GM12878 (cell line): Measurements from ENCODE around the gene CHMP4B. TPM values are rescaled to one million over a fixed set of nuclear protein-coding genes. Genes with fewer than 3 reads are reported as not detected.

Experiments used
- ATAC-seq: fragments of 200-7000 bp; cut with Tn5 transposase; 3 replicates; pipeline ENCODE4 v1.9.1; 2020; ENCODE audit warnings: mild to moderate bottlenecking, moderate library complexity
- BruUV-seq: library from RNA; stranded (reverse); fragments of 400-500 nt; replicated peaks from 2 replicates; lab custom pipeline; 2021; lab: Mats Ljungman, UMichigan
- CTCF ChIA-PET: fragments of 300-600 bp; sonication (Branson Sonifier 250); formaldehyde crosslinking; extraction: SDS; loops from one replicate; lab custom pipeline; 2021; ENCODE audit warnings: inconsistent platforms; lab: Yijun Ruan, JAX
- POLR2A ChIA-PET: fragments of 350-600 bp; formaldehyde crosslinking; extraction: SDS; loops from one replicate; lab custom pipeline; 2021; ENCODE audit warnings: inconsistent platforms; lab: Charles Lee
- RAD21 ChIA-PET: fragments of 300-600 bp; sonication (Branson Sonifier 250); formaldehyde crosslinking; loops from one replicate; lab custom pipeline; 2023; ENCODE audit warnings: antibody characterized with exemption; ENCODE audit not compliant: unreplicated experiment; lab: Charles Lee
- SMC1A ChIA-PET: fragments of 300-600 bp; sonication (Branson Sonifier 250); formaldehyde crosslinking; loops from one replicate; lab custom pipeline; 2023; ENCODE audit not compliant: unreplicated experiment, uncharacterized antibody; lab: Charles Lee
- DNase-seq: peaks from one replicate; pipeline ENCODE4 v3.0.0-alpha.2; 2011; ENCODE audit warnings: low read depth, low spot score
- FAIRE-seq: peaks from 3 replicates; lab custom pipeline; 2011; peaks lifted over from hg19 to GRCh38; lab: Jason Lieb, UNC
- H2AFZ ChIP-seq: 2 replicates; pipeline ENCODE4 v1.6.0; 2011; ENCODE audit warnings: low read depth, low read length, control low read depth; ENCODE audit not compliant: control insufficient read depth
- H3K27ac ChIP-seq: 2 replicates; pipeline ENCODE4 v1.5.1; 2011; ENCODE audit warnings: control low read depth; ENCODE audit not compliant: control insufficient read depth, insufficient read depth
- H3K27me3 ChIP-seq, 2 experiments: replicated peaks in 1 of 2; 2 replicates each; pipeline versions ENCODE4 v1.6.0 to v1.6.1; 2011; ENCODE audit warnings: low read length in 1 of 2; ENCODE audit not compliant: control insufficient read depth in 2 of 2, insufficient read depth in 2 of 2
- H3K36me3 ChIP-seq, 2 experiments: 2 replicates each; pipeline ENCODE4 v1.5.1; 2011; ENCODE audit warnings: low read length in 1 of 2; ENCODE audit not compliant: control insufficient read depth in 2 of 2, insufficient read depth in 2 of 2
- H3K4me1 ChIP-seq: 2 replicates; pipeline ENCODE4 v1.6.1; 2011; ENCODE audit warnings: mild to moderate bottlenecking, low read length, moderate library complexity, mixed read lengths; ENCODE audit not compliant: control insufficient read depth, insufficient read depth
- H3K4me2 ChIP-seq: 2 replicates; pipeline ENCODE4 v1.6.0; 2011; ENCODE audit warnings: control low read depth; ENCODE audit not compliant: control insufficient read depth, insufficient read depth
- H3K4me3 ChIP-seq: fragments of 200-600 bp; sonication (generic); 2 replicates; pipeline ENCODE4 v1.5.1; 2016
- H3K79me2 ChIP-seq: 2 replicates; pipeline ENCODE4 v1.6.0; 2011; ENCODE audit warnings: low read length; ENCODE audit not compliant: control insufficient read depth, insufficient read depth
- H3K9ac ChIP-seq: 2 replicates; pipeline ENCODE4 v1.8.0; 2011; ENCODE audit warnings: low read length, control low read depth, mixed read lengths; ENCODE audit not compliant: control insufficient read depth, insufficient read depth
- H3K9me3 ChIP-seq: replicated peaks from 3 replicates; pipeline ENCODE4 v1.5.1; 2011; ENCODE audit warnings: mild to moderate bottlenecking, low read length; ENCODE audit not compliant: control insufficient read depth, insufficient read depth
- H4K20me1 ChIP-seq: 2 replicates; pipeline ENCODE4 v1.6.0; 2011; ENCODE audit not compliant: control insufficient read depth, insufficient read depth
- EED ChIP-seq: sonication (generic); IDR thresholded peaks from 2 replicates; pipeline ENCODE4 v1.6.1; 2016; ENCODE audit warnings: antibody characterized with exemption, low read depth
- NR2F1 ChIP-seq: fragments of 450-650 bp; conservative IDR thresholded peaks from 2 replicates; pipeline ENCODE4 v1.6.1; 2017; ENCODE audit warnings: mild to moderate bottlenecking
- PML ChIP-seq: IDR thresholded peaks from 2 replicates; pipeline ENCODE4 v1.6.1; 2012; ENCODE audit warnings: low read length, inconsistent platforms
- ZZZ3 ChIP-seq: IDR thresholded peaks from 2 replicates; pipeline ENCODE4 v1.6.1; 2011; ENCODE audit warnings: low read depth; ENCODE audit not compliant: control insufficient read depth, insufficient read length
- whole genome bisulfite sequencing: methylation state at CpG from one replicate; pipeline ENCODE4 v1.1.6; 2016; ENCODE audit warnings: low lambda C conversion rate; ENCODE audit not compliant: insufficient replicate concordance, insufficient coverage; ENCODE audit errors: missing lambda C conversion rate; 5-methylcytosine and 5-hydroxymethylcytosine counted together
- in situ Hi-C: fragments of 300-500 bp; cut with MboI; formaldehyde crosslinking; loops from 9 replicates; pipeline ENCODE4 v1.14.3; 2018; ENCODE audit warnings: mixed read lengths
- intact Hi-C: fragments of 100-400 bp; cut with micrococcal nuclease; formaldehyde crosslinking; loops from one replicate; pipeline ENCODE4 v1.14.2; 2022; ENCODE audit not compliant: unreplicated experiment
- polyA plus RNA-seq, 11 experiments: library from polyadenylated mRNA; depleted of rRNA in 4 of 11; unstranded in 6 of 11; stranded (reverse) in 5 of 11; fragments of >200 nt; fragmentation: Nextera tagmentation in 4 of 11; fragmentation: Illumina TruSeq in 1 of 11; extraction: Ambion mirVana in 4 of 11; extraction: Trizol in 1 of 11; gene quantifications; 1 replicate in 1 of 11; 2 replicates in 10 of 11; pipeline versions ENCODE4 v1.2.1 to v1.2.3, GENCODE V29; 2011 to 2016; ENCODE audit warnings: inconsistent platforms in 2 of 11, missing spikeins in 2 of 11, low read depth in 1 of 11
- total RNA-seq, 4 experiments: library from RNA; depleted of rRNA in 3 of 4; stranded (reverse); fragments of >200 nt in 3 of 4; fragmentation: Illumina TruSeq in 1 of 4; extraction: Trizol in 1 of 4; gene quantifications; 2 replicates each; pipeline versions ENCODE4 v1.2.1 to v1.2.3, GENCODE V29; 2013 to 2021
- TF ChIP-seq, protein P1 (sequence below): fragments of 450-650 bp; formaldehyde crosslinking; IDR thresholded peaks from 2 replicates; pipeline ENCODE4 v1.5.0; 2022; ENCODE audit warnings: mild to moderate bottlenecking, missing genetic modification characterization

The CHMP4B gene
- total and polyA plus RNA-seq, 10 of the 15 experiments (the other 5 are each of a cell fraction or from before 2014, with no cell fraction given), result 4.2 to 118 (median 49.6) TPM

- Histone ChIP-seq H3K9me3 (no peaks in the 10 kb centered on the region), H3K36me3 (peaks cover 0 to 4% of the 10 kb centered on the region in 2 experiments; a peak in 3 of 4 replicates)
- TF ChIP-seq, protein P1, sequence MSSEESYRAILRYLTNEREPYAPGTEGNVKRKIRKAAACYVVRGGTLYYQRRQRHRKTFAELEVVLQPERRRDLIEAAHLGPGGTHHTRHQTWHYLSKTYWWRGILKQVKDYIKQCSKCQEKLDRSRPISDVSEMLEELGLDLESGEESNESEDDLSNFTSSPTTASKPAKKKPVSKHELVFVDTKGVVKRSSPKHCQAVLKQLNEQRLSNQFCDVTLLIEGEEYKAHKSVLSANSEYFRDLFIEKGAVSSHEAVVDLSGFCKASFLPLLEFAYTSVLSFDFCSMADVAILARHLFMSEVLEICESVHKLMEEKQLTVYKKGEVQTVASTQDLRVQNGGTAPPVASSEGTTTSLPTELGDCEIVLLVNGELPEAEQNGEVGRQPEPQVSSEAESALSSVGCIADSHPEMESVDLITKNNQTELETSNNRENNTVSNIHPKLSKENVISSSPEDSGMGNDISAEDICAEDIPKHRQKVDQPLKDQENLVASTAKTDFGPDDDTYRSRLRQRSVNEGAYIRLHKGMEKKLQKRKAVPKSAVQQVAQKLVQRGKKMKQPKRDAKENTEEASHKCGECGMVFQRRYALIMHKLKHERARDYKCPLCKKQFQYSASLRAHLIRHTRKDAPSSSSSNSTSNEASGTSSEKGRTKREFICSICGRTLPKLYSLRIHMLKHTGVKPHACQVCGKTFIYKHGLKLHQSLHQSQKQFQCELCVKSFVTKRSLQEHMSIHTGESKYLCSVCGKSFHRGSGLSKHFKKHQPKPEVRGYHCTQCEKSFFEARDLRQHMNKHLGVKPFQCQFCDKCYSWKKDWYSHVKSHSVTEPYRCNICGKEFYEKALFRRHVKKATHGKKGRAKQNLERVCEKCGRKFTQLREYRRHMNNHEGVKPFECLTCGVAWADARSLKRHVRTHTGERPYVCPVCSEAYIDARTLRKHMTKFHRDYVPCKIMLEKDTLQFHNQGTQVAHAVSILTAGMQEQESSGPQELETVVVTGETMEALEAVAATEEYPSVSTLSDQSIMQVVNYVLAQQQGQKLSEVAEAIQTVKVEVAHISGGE, result no peak
- TF ChIP-seq ZZZ3 (no peak), EED (no peak), NR2F1 (peak; percentile 18; the same call in 1 of the 2 replicates), PML (no peak)
- TF ChIP-seq, all 136 proteins: peak for 1
- ChIA-PET CTCF (interaction anchor here (0.9 kb wide), 1 partner anchor 10 kb away, joined by 3 read pairs; no protein-coding TSS in a partner anchor), SMC1A (interaction anchor here (1.6 kb wide), 1 partner anchor 23 kb away, joined by 3 read pairs; no protein-coding TSS in a partner anchor), POLR2A (no interaction called here), RAD21 (interaction anchor here (1.4 kb wide), 1 partner anchor 10 kb away, joined by 3 read pairs; no protein-coding TSS in a partner anchor)
- H4K20me1 ChIP-seq, result no peaks in the 10 kb centered on the region
- ATAC-seq (peak; percentile 41), DNase-seq (no peak), FAIRE-seq (no peak)
- no peak overlapping the region for H2AFZ ChIP-seq
- no peak overlapping the region for H3K4me2 ChIP-seq
- intact Hi-C loops (no loop called here), in situ Hi-C loops (no loop called here)
- H3K9ac ChIP-seq, result no peak overlapping the region
- 55% methylated on average over 3 of the region's 4 CpGs for WGBS
- no peak overlapping the region for H3K27ac ChIP-seq
- no peaks in the 10 kb centered on the region for H3K27me3 ChIP-seq
- H3K4me1 ChIP-seq, result peaks cover 10% of the 10 kb centered on the region
- no peaks in the 10 kb centered on the region for H3K79me2 ChIP-seq
- H3K4me3 ChIP-seq, result no peak overlapping the region
- BruUV-seq, result no TSS peak
Measured at GRCh38 chr20:33769043-33769442, 42.1 kb upstream of the CHMP4B start.
